NCI-H748 (cell line): ENCODE results near the gene IL17RD.

Source experiments
- DNase-seq: peaks from one replicate; lab custom pipeline; 2025; ENCODE audit not compliant: unreplicated experiment; lab: John Stamatoyannopoulos, UW

Gene IL17RD

GRCh38 chr3:57131210-57131588, 34.0 kb downstream of the IL17RD start:
- no peak for DNase-seq

GRCh38 chr3:57130571-57131209, 34.5 kb downstream of the IL17RD start:
- DNase-seq, result peak; percentile 89

DNA sequence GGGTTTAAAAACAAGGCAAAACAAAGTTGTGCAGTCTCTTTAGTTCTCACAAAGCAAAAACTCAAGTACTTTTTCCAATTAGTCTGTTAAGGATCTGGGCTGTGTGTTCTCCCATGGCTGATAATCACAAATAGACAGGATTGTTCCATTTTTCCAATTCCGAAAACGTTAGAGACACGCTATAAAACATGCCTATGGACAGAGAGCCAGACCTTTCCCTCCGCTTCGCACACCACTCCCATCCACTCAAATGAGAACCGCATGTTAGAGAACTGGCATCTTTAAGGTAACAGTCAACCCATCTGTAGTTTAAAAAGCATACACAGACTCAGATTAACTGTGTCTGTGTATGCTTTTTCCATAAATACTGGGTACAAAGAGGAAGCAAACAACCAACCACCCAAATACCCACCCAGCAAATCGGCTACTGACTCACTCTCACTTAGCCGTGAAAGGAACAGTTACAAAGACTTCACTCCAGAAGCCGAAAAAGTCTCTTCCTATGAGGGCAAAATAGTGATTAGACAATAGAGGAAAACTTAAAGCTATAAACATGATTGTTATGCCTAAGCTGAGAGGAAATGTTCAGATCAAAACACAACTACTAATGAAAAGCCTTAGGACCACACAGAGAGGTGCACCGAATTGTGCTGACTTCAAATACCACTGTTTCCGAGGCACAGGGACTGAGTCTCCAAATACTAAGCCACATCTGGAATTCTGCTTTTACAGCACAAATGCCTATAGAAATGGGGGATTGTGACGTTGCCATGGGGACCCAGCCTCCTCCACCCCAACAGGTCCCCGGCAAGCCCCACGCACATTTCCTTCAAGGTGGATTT, 36.1 kb downstream of the IL17RD start:
- no peak for DNase-seq

- no peak for DNase-seq
Measured at GRCh38 chr3:57127891-57128518, 37.1 kb downstream of the IL17RD start.

DNA sequence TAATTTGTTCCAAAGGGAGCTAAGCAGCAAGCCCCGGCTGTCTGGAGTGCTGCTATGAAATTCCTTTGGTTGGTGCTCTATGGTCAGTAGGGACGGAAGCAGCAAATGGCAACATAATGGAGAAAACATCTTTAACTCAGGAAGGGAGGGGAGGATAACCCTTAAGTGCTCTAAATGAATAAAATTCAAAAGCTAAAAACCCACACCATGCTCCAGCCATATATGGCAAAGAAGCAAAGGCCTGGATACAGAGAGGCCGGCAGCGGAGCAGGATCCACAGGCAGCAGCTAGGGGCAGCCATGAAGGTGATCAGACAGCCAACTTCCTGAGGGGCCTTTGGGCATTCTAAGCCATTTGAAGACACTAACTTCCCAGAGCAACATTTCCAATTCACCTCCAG, 38.9 kb downstream of the IL17RD start:
- no peak for DNase-seq

DNA sequence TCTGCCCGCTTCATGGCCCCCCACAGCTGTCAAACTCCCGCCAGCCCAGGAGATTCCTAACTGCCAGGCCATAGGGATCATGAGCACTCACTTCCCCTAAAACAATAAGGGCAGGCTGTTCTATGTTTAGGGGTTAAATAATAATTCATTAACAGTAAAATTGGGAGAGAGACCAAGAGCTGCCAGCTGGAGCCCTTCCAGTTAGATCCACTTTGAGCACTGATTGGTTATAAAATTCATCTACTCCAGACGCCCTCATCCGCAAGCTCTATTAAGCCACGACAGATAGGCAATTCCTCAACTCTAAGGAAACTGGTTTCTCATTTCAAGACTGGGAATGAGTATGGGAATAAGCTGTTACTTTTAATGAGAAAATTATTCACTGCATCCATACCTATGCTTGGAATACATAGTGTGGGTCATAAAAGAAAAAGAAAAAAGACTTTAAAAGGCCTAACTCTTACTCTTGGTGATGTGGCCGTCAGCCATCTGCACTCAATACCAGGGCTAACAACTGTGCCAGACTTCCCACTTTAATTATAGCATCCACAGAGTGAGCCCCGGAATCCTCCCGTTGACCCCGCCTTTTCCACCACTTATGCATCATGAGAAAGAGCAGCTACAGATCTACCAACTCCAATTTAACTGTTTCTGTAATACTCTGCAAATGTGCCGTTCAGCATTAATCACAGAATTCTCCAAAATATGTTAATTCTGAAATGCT, 44.5 kb downstream of the IL17RD start:
- no peak for DNase-seq

- no peak for DNase-seq
Measured at GRCh38 chr3:57120040-57120439, 45.1 kb downstream of the IL17RD start.

GRCh38 chr3:57118254-57118653, 46.9 kb downstream of the IL17RD start:
- DNase-seq, result no peak

DNA sequence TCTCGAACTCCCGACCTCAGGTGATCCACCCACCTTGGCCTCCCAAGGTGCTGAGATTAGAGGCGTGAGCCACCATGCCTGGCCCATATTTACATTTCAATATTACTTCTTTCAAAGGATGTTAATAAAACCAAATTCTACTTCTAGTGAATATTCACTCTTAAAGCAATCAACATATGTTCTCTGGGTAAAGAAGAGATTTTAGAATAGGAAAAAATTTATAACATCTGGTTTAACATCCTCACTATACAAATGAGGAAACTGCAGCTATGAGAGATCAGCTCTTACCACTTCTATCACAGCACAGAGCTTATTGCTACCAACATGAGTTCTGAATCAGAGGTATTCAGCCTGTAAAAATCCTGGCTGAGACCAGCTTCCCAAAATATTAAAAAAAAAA, 48.7 kb downstream of the IL17RD start:
- DNase-seq, result no peak

- DNase-seq, result no peak
Measured at GRCh38 chr3:57112206-57112605, 52.9 kb downstream of the IL17RD start.

GRCh38 chr3:57110798-57111197, 54.4 kb downstream of the IL17RD start:
- peak; percentile 87 for DNase-seq

GRCh38 chr3:57110214-57110613, 54.9 kb downstream of the IL17RD start:
- no peak for DNase-seq

DNA sequence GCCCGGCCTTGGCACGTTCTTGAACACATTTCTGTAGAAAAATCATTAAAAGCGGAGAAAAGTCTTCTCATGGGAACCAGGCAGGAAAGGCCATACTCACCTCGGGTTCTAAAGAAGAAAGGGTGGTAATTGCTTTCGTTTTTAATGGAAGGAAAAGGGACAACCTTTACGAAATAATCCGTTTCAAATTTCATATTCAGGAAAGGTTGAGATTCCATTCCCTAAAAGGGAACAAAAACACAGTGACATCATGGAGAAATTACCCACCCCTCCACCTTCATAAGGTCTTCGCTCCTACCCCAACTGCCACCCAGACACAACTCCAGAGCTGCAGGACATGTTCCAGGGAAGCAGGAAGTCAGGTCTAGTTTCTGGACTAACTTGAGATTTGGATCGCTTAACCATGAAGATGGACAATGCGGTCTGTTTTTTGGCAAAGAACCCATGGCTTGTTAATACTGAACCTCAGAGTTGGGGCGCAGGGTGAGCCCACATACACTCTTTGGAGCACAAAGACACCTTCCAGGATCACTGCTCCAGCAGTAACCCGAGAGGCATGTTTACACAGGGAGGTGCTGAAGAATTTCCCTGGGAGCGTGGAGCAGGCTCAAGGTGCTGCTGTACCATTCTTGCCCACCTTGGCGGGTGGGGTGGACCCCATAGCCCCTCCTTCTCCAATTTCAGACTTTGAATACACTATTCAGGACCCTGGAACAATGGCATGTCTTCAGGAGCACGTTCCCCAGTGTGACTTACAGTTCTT, 55.5 kb downstream of the IL17RD start:
- no peak for DNase-seq

DNA sequence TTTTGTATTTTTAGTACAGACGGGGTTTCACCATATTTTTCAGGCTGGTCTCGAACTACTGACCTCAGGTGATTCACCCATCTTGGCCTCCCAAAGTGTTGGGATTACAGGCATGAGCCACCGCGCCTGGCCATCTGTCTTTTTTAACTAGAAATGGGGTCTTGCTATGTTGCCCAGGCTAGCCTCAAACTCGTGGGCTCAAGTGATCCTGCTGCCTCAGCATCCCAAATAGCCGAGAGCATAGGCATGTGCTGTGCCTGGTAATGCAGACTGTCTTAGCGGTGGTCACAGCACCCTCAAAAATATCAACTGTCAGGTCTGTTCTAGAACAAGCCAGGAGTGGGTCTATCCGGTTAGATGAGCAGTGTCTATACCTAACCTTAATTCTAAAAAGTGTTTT, 56.5 kb downstream of the IL17RD start:
- no peak for DNase-seq

GRCh38 chr3:57105585-57105984, 59.6 kb downstream of the IL17RD start:
- DNase-seq, result no peak

- peak; percentile 49 for DNase-seq
Measured at GRCh38 chr3:57100046-57100695, 65.0 kb downstream of the IL17RD start.

DNA sequence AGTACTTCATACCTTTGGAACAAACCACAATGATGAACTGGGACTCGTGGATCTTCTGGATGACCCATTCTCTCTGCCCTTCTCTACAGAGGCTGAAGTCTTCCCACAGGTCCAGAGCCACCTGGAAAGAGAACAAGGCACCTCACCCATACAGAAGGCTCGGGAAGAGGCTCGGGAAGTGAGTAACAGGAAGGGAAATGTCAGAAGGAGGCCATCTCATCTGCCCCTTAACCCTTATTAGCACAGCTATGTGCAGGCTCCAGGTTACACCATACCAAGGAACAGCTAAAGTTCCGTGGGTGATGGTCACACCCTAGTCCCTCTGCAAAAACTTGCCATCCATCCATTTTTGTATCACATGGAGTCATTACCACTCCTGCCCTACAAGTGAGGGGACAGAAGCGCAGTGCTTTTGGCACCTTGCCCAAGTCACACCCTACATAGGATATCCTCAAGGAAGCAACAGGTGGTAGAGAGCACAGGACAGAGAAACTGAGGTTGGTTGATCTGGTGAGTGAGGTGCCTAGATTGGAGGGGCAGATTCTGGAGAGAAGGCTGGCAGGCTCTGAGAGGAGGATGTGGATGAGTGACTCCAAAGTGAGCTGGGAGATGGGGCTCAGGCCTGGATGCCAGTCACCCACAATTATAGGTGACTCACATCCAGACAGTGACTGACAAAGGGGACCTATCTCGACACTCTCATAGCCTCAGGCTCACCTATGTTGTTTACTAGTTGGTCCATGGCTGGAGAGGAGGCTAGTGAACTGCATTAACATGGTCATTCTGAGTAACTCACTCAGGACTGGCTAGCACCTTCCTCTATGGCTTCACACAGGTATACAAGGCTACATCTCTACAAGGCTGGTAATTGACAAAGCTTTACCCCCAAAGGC, 66.5 kb downstream of the IL17RD start:
- DNase-seq, result no peak

DNA sequence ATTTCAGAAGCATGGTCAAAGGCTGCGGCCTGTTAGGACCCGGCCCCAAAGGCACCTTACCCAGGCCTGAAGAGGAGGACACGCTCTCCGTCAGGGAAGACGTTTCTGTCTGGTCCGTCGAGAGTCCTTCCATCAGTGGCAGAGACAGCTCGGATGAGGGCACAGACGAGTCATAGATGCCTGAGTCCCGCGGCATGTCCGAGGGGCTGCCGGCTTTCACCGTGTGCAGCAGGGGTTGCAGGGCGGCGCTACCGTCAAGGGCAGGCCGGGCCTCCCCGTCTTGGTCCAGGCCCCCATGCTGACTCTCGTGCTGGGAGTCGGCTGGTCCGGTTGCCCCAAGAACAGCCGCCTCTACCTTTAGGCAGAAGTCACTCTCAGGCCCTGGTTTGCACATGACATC, 67.6 kb downstream of the IL17RD start:
- no peak for DNase-seq

- DNase-seq, result no peak
Measured at GRCh38 chr3:57095363-57095762, 69.8 kb downstream of the IL17RD start.
